OCI-LY3 (cell line): ENCODE results near the gene HELT.

Source experiments
- H2AFZ ChIP-seq: fragments of 200-600, 300-600 bp; shearing (Covaris generic); 2 replicates; pipeline ENCODE4 v1.6.0; 2014; ENCODE audit warnings: antibody characterized with exemption, low read depth, low read length
- H3K27ac ChIP-seq: fragments of 200-600, 300-600 bp; sonication (generic); 2 replicates; pipeline ENCODE4 v1.5.1; 2014; ENCODE audit warnings: mild to moderate bottlenecking, low read length, moderate library complexity, mixed read lengths
- H3K27me3 ChIP-seq: fragments of 200-600, 300-600 bp; sonication (generic); 2 replicates; pipeline ENCODE4 v1.6.1; 2014; ENCODE audit warnings: low read depth, low read length, mixed read lengths
- H3K36me3 ChIP-seq: fragments of 200-600, 300-600 bp; sonication (generic); replicated peaks from 2 replicates; pipeline ENCODE3; 2014; ENCODE audit warnings: low read depth, low read length, mixed read lengths
- H3K4me1 ChIP-seq: fragments of 300-600, 200-600 bp; sonication (generic); 2 replicates; pipeline ENCODE4 v1.6.1; 2014; ENCODE audit warnings: low read length, mixed read lengths
- H3K4me2 ChIP-seq: fragments of 200-600, 300-600 bp; sonication (generic); 2 replicates; pipeline ENCODE4 v1.6.1; 2014; ENCODE audit warnings: low read length, mixed read lengths
- H3K4me3 ChIP-seq: fragments of 300-600, 200-600 bp; sonication (generic); 2 replicates; pipeline ENCODE4 v1.5.1; 2014; ENCODE audit warnings: antibody characterized with exemption, mild to moderate bottlenecking, low read length, moderate library complexity
- H3K79me2 ChIP-seq: fragments of 300-600, 200-600 bp; shearing (Covaris generic); 2 replicates; pipeline ENCODE4 v1.6.1; 2014; ENCODE audit warnings: mild to moderate bottlenecking, low read length, mixed read lengths
- H3K9ac ChIP-seq: fragments of 300-600, 200-600 bp; shearing (Covaris generic); 2 replicates; pipeline ENCODE4 v1.6.0; 2014; ENCODE audit warnings: mild to moderate bottlenecking, low read length, moderate library complexity
- H3K9me3 ChIP-seq: fragments of 200-600, 300-600 bp; shearing (Covaris generic); 2 replicates; pipeline ENCODE4 v1.6.1; 2014; ENCODE audit warnings: low read length, mixed read lengths; ENCODE audit not compliant: insufficient read depth
- H4K20me1 ChIP-seq: fragments of 200-600, 300-600 bp; sonication (generic); 2 replicates; pipeline ENCODE4 v1.6.1; 2016; ENCODE audit warnings: low read length, mixed read lengths; ENCODE audit not compliant: insufficient read depth
- CTCF ChIP-seq: fragments of 200-600, 300-600 bp; sonication (generic); IDR thresholded peaks from 2 replicates; pipeline ENCODE4 v1.5.1; 2014; ENCODE audit warnings: antibody characterized with exemption, low read length, low read depth
- EZH2phosphoT487 ChIP-seq: fragments of 200-600 bp; shearing (Covaris generic); IDR thresholded peaks from 2 replicates; pipeline ENCODE4 v1.6.1; 2018; ENCODE audit warnings: antibody characterized with exemption, mixed run types, low read depth

Gene HELT

GRCh38 chr4:184991860-184992259 lies 26.4 kb upstream of the HELT start:
- Histone ChIP-seq H3K9ac (no peak overlapping the region), H3K79me2 (no peaks in the 10 kb centered on the region), H3K4me3 (no peak overlapping the region), H3K27me3 (no peaks in the 10 kb centered on the region), H2AFZ (no peak overlapping the region), H3K9me3 (no peaks in the 10 kb centered on the region), H3K27ac (no peak overlapping the region), H4K20me1 (no peaks in the 10 kb centered on the region), H3K36me3 (no peaks in the 10 kb centered on the region), H3K4me1 (no peaks in the 10 kb centered on the region), H3K4me2 (no peak overlapping the region)
- TF ChIP-seq EZH2phosphoT487 (no peak), CTCF (no peak)

- no peak overlapping the region for H2AFZ ChIP-seq
- H3K4me2 ChIP-seq: no peak overlapping the region
- no peaks in the 10 kb centered on the region for H3K9me3 ChIP-seq
- no peaks in the 10 kb centered on the region for H3K36me3 ChIP-seq
- H3K9ac ChIP-seq: no peak overlapping the region
- H3K27ac ChIP-seq: no peak overlapping the region
- no peaks in the 10 kb centered on the region for H3K27me3 ChIP-seq
- H4K20me1 ChIP-seq: no peaks in the 10 kb centered on the region
- H3K4me3 ChIP-seq: no peak overlapping the region
- TF ChIP-seq EZH2phosphoT487 (no peak), CTCF (no peak)
- no peaks in the 10 kb centered on the region for H3K4me1 ChIP-seq
- H3K79me2 ChIP-seq: no peaks in the 10 kb centered on the region
Measured at GRCh38 chr4:184992422-184992821, 25.9 kb upstream of the HELT start.

- Histone ChIP-seq H3K4me3 (no peak overlapping the region), H3K9me3 (no peaks in the 10 kb centered on the region), H3K79me2 (no peaks in the 10 kb centered on the region), H2AFZ (no peak overlapping the region), H3K27me3 (no peaks in the 10 kb centered on the region), H4K20me1 (no peaks in the 10 kb centered on the region), H3K36me3 (no peaks in the 10 kb centered on the region), H3K4me2 (no peak overlapping the region), H3K9ac (no peak overlapping the region), H3K27ac (no peak overlapping the region), H3K4me1 (no peaks in the 10 kb centered on the region)
- TF ChIP-seq CTCF (no peak), EZH2phosphoT487 (no peak)
Measured at GRCh38 chr4:184993247-184993646, 25.0 kb upstream of the HELT start.

GRCh38 chr4:184994010-184994622 lies 24.2 kb upstream of the HELT start:
- H3K9ac ChIP-seq: no peak overlapping the region
- TF ChIP-seq CTCF: no peak
- no peak for TF ChIP-seq EZH2phosphoT487
- H3K79me2 ChIP-seq: no peaks in the 10 kb centered on the region
- H3K4me1 ChIP-seq: no peaks in the 10 kb centered on the region
- no peak overlapping the region for H2AFZ ChIP-seq
- H3K4me3 ChIP-seq: no peak overlapping the region
- no peaks in the 10 kb centered on the region for H4K20me1 ChIP-seq
- H3K27ac ChIP-seq: no peak overlapping the region
- H3K36me3 ChIP-seq: no peaks in the 10 kb centered on the region
- H3K4me2 ChIP-seq: no peak overlapping the region
- no peaks in the 10 kb centered on the region for H3K27me3 ChIP-seq
- no peaks in the 10 kb centered on the region for H3K9me3 ChIP-seq
